Hindlimb muscle (tissue), 1 donor: ENCODE measurements around the gene COPS8. TPM values are rescaled to one million over a fixed set of nuclear protein-coding genes. Genes with fewer than 3 reads are reported as not detected.

Source experiments
- DNase-seq: peaks from one replicate; pipeline ENCODE4 v3.0.0-alpha.2; 2013
- polyA plus RNA-seq: library from polyadenylated mRNA; unstranded; fragments of 120-200 nt; gene quantifications from one replicate; pipeline ENCODE4 v1.2.1, GENCODE V29; 2013; ENCODE audit not compliant: insufficient read length

COPS8 gene
- polyA plus RNA-seq, 1 donor: 51.0 TPM

DNA sequence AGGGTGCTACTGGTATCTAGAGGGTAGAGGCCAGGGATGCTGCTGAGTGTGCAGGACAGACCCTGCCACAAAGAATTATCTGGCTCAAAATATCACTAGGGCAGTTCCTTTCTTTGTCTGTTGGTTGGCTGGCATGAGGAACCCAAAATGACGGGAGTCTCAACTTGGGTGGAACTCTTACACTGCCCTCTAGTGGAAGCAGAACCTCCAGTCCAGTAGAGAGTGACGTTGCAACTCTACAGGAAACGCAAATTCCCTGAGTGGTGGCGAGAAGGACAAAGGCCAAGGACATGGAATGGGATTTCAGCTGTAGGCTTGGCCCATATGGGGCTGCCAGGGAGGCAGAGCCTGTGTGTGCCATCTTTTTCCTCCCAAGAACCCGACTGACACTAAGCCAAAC, 47.1 kb downstream of the COPS8 start:
- no peak for DNase-seq

DNA sequence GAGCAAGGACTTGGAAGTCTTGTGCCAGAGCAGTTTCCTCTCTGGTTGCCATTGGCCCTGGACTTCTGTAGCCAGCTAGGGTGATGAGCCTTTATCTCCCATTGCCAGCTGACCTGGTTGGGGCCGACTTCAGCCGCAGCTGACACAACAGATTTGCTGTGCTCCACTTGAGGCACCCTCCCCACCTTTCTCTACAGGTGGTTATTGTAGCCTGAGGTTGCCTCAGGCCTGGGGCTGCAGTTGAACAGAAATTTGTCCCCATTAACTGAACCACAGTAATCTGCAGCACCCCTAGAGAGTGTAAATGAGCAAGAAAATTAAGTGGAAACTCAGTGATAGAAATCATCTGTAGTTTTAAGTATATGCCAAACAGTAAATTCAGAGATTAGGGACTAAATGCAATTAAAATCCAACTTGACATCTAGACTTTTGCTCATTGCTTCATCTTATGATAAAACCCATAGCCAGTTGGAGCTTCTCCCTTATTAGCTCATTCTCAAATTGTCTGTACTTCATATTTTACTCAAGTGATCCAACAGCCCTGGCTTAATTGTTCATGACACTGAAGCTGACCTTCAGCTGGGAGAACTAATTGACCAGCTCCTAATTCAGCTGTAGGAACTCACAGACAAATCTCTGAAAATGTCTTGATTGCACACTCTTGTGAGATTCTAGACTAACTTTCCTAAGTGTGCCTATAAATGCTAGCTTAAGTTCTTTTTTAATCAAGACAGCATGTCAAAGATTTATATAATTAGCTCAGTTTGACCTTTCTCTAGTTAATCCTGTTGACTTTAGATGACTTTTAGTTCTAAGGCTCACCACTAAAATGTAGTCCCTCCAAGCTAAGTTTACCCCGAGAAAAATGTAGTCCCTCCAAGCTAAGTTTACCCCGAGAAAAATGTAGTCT, 48.9 kb downstream of the COPS8 start:
- DNase-seq: no peak

DNA sequence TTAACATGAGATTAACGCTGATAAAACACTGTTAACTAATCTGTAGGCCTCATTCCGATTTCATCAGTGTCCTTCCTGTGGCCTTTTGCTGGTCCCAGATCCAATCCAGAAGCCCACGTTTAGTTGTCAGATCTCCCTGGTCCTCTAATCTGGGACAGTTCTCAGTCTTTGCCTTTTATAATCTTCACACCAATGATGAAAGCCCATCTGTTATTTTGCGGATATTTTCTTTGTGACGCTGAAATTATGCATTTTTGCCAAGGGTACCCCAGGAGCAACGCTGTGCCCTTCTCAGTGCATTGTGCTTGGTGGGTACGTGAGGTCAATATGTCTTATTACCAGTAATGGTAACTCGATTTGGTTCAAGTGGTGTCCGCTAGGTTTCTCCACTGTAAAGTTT, 51.1 kb downstream of the COPS8 start:
- DNase-seq: no peak

DNA sequence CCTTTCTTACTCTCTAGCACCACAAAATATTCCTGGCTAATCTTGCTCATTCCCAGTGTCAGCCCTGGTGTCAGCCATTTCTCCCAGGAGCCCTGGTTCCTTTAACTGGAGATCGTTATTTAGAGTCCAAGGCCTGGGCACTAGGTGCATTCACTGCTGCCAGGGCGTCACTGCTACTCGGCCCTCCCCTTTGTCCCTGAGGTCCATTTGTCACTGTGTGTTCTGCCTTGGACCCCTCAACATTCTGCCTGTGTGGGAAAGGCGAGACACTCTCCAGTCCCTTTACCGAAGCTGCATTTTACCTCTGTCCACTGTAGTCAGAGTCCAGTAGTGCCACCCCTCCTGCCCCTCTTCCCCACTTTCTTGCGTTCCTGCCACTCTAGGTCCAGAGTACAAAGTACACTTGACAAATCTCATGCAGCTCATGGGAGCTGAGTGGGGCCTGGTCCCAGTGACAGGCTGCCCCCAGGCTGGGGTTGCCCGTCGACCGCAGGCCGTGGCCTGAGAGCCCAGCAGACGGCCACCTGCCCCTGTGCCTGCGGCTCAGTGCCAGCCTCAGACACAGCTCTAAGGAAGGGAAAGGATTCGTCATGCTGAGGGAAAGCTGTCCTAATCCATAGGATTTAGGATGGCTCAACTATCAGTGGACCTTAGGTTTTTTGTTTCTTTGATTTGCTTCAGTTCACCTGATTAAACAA, 52.1 kb downstream of the COPS8 start:
- DNase-seq: no peak

DNA sequence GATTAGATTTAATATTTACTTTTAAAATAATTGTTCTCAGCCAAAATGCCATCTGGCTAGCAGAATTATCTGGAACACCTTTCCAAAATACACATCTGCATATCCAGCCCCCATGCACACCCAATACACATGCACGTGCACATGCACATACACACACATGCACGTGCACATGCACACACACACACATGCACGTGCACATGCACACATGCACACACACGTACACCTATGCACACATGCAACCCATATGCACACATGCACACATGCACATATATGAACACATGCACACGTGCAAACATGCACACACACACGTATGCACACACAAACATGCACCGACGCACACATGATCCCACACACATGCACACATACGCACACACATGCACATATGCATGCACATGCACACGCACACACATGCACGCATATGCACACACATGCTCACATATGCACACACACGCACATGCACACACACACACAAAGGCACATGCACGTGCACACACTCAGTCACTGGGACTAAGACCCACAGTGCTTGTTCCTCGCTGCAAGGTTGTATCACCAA, 53.5 kb downstream of the COPS8 start:
- no peak for DNase-seq

DNA sequence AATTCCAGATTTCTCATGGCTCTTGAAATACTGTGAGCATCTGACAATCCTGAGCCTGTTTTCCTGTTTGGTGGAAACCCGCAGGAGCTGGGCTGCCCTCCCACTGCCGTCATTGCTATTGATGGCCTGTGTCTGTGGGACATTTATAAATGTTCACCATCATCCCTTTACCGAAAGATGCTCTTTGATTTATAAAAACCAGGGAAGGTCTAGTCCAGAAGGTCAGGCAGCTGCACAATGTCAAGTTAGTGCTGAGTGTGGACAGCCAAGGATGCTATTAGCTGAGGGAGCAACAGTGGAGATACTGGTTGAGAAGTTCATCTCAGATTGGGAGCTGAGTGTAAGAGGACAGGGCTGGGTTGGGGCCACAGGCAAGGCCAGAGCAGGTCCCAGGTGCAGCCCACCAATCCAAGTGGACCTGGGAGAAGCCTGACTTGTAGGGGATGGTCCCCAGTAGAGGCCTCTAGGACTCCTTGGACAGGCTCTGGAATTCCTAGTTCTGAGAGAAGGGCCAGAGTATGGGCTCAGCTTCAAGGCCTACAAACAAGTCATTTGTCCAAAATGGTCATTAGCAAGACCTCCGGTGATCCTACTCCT, 55.1 kb downstream of the COPS8 start:
- no peak for DNase-seq

DNA sequence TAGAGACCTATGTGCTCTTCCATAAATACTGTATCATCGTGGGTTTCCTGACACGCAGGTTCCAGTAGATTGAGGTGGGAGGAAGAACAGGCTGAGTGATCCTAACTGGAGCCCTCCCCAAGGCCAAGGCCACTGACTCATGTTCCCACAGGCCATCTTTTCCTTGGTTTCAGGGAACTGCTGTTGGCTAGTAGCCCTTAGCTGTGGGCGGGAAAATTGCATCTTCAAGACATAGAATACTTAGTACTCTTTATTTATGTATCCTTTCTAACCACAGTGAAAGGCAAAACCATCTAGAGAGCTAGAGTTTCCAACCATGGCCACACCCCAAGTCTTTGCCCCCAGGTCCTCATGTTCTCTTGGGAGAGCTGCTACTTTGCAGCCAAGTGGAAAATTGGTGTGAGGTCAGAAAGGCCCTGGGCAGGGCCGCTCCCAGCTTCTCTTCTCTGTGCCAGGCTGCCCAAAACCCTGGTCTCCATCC, 55.9 kb downstream of the COPS8 start:
- DNase-seq: no peak

DNA sequence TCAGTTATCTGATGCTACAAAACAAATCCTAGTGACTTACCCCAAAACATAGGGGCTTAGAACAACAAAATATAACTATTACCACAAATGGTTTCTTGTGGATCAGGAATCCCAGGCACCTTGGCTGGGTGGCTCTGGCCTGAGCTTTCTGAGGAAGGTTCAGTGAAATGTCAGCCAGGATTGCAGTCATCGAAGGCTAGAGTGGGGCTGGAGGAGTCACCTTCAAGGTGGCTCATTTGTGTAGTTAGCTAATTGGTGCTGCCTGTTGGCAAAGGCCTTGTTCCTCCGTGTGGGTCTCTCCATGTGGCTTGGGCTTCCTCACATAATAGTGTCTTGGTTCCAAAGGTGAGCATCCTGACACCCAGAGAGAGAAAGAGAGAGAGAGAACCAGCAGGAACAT, 57.4 kb downstream of the COPS8 start:
- DNase-seq: no peak

DNA sequence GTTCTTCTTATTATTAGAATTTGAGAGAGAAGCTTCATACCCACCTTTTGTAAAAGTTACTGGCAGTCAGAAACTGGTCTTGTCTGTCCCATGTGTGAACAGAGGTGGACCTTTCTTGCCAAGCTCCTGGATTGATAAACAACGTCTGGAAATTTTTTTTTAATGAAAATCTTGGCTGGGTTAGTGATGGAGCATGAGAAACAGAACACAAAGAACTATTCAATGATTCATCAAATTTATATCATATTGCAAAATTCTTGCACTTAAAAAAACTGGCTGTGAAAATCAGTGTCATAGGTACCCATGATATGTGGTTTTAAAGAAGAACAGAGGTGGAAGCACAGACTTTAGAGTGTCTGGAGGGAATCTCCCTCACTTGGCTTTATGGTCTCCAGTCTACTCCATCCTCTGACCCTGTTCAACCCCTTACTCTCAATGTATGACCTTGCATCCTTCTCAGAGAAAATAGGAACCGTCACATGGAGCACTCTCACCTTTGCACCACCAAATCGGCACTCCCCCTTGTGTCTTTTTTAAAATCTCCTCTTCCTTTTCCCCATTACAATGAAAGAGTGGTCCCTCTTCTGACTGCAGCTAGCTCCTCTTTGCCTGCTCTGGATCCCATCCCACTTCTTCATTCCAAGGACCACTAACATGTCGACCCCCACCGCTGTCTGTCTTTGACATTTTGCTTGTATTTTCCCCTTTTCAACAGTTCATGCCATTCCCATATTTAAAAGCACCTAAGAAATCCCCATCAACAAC, 58.2 kb downstream of the COPS8 start:
- DNase-seq: no peak

DNA sequence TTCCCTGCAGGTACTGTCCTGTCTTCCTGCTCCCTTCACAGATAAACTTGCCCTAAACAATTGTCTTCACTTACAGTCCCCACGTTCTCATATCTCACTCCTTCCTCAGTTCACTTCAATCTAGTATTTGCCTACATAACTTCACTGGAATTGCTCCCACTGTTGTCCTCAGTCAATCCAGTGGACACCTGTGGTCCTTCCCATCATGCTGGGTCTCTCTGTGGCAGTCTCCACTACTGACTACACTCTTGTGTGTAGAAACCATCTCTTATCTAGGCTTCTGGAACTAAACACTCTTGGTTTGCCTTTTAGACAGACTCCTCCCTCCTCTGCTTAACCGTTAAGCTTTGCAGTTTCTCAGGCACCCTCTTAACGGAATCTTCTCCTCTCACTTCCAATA, 58.8 kb downstream of the COPS8 start:
- no peak for DNase-seq

DNA sequence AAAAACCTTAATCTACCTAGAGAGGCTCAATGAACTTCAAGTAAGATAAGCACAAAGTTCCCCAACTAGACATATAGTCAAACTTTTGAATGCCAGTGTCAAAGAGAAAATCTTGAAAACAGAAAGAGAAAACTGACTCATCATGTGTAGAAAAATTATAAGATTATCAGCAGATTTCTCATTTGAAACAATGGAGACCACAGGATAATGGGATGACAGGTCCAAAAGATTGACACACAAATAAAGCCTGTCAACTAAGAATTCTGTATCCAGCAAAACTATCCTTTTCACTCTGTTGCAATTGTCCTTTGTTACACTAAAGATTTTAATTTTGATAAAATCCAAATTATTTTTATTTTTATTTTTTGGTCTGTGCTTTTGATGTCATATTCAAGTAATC, 61.6 kb downstream of the COPS8 start:
- DNase-seq: no peak

DNA sequence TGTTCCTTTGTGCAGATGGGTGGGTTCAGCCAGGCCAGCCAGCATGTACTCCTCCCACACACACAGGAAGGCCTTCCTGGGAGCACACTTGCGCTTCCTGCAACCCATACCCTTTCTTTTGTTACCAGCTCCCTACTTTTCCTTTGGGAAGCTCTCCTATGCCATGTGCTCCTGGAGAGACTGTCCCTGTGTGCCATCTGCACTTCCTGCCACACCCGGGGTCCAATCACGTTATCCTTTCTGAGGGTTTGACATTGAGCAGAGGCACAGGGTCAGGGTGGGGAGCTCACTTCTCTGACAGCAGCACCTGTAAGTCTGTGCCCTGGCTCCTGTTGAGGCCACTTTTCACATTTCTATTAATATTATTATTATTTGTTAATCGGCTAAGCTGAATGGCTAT, 62.9 kb downstream of the COPS8 start:
- no peak for DNase-seq

DNA sequence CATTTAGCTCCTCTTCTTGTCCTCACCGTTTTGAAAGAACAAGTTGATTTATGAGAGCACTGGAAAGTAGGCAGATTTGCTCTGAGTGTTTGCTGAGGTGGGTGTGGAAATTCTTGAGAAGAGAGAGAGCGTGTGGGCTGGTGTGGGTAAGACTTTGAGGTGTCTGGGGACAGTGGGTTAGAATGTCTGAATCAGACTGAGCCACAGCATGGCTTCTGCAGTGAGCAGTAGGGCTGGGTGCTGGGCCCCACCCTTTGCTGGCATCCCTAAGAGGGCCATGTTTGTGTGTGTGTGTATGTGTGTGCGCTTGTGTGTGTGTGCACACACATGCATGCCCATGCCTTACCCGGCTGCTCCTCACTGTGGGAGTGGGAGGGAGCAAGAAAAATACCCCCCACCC, 63.7 kb downstream of the COPS8 start:
- no peak for DNase-seq
